GM12874 (cell line): ENCODE measurements around the gene IP6K1.

Source experiments
- CTCF ChIP-seq: IDR thresholded peaks from 2 replicates; pipeline ENCODE4 v1.5.1; 2011; ENCODE audit warnings: low read depth, mild to moderate bottlenecking, control low read depth, low read length, moderate library complexity; ENCODE audit not compliant: insufficient read depth

IP6K1 gene

GRCh38 chr3:49786357-49787181, at the start of gene IP6K1:
TSS of gene IP6K1 (minus strand) at chr3:49786542. CDS start at chr3:49748040, 38,502 bp downstream.
- TF ChIP-seq CTCF: 0 out of 2 replicates have a peak, but pooled peaks have one; percentile 0

- no peak for TF ChIP-seq CTCF
These were observed 45.0 kb upstream of the IP6K1 start for GRCh38 chr3:49831341-49831740.

DNA sequence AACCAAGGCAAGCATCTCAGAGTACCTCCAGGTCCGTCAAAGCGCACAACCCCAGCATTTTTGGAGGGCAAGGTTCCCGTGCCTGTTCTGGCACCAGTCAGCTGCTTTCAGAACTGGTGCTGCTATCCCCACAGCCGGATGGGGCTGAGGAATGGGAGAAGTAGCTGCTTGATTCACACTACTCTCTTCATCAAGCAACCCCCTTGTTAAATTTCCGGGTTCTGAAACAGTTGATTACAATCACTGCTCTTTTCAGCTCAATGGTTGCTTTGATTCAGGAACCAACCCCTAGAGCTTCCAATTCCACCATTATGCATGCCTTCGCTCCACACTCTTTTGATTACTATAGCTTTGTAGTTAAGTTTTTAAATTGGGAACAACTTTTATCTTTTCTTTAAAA, 39.7 kb upstream of the IP6K1 start:
- TF ChIP-seq CTCF: no peak

DNA sequence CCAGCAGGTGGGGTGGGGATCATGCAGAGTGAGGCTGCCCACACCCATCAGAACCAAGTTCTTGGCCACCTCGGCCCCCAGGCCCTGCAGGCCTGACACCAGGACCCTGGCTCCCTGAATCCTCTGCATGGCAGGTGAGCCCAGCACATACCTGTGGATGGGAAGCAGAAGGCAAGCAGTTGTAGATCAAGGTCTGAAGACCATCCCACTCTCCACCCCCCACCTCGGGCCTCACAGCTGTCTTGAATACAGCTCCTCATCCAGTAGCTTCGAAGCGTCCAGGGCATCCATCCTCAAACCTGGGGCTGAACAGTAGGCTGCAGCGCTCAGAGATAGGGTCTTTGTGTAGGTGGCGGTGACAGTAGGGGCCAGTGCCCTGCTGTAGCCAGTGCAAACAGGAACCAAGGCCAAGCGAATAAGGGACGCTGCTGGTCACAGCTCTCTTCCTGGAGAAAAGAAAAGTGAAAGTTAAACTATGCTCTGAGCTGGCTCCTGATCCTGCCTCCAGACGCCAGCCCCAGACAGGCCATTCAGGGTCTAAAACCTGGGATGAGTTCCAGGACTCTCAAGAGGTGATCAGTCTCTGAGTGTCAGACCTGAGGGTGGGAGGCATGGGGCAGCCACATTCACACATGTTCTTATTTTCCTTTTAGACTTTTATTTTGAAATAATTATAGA, 27.3 kb upstream of the IP6K1 start, which contains the start of gene UBA7:
TSS of gene UBA7 (minus strand) at position 457 of the 678 bp plus-strand sequence. CDS start at position 291, 166 bp downstream.
- TF ChIP-seq CTCF: no peak

DNA sequence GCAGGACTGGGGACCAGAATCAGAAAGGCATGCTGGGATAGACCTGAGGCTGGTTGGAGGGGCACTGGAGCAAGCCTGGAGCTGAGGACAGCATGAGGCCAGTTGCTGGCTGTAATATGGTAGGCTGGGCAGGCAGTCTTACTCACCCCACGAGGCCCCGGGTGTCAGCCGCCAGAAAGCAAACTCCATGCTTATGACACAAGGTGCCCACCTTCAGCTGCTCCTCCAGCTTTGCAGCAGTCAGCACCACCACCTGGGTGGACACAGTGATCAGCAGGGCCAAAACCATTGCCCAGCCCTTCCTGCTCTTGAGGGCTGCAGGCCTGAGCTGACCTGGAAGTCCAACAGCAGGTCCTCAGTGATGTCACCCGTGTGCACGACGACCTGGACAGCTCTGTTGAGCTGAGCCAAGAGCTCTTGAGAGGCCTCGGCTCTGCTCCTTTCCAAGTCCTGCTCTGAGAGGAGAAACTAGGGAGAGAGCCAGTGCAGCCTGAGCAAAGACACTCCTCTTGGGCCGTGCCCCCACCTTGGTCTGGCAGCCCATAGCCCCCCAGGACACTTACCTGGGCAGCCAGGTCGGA, 26.7 kb upstream of the IP6K1 start:
- no peak for TF ChIP-seq CTCF

DNA sequence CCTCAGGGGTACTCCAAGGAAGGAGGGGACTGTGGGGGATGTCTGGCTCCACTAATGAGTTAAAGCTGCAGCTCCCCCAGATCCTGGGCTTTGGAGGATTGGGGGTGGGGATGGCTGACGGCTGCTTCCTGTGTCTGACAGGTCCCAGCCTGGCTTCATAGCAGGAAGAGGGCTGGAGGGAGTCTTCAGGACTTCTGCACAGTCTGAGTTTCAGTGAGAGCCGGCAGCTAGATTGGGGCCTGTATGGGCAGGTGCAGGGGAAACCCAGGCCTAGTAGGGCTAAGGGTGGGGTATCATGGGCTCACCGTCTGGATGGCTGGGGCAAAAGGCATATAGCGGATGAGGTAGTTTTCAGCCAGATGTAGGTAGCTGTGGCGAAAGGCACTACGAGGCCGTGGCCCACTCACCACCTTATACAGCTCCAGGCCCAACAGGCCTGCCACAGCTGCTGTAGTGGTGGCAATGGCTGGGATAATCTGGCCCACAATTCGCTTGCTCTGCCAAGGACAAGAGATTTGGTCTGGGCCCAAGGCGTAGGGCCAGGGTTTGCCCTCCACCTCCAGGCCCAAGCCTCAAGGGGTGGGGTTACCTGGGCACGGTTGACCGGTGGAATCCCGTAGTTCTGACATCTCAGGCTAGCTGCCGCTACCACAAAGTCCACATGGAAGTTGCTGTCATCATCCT, 21.2 kb upstream of the IP6K1 start:
- TF ChIP-seq CTCF: no peak

GRCh38 chr3:49806850-49807249, 20.5 kb upstream of the IP6K1 start:
- no peak for TF ChIP-seq CTCF
